ENCODE results near the gene ARFGAP1.

ARFGAP1 gene

GRCh38 chr20:63336232-63336752 lies 63.7 kb downstream of the ARFGAP1 start:
- no peak for DNase-seq

- DNase-seq: no peak
Measured at GRCh38 chr20:63337786-63338420, 65.3 kb downstream of the ARFGAP1 start.
